HuH-7.5 (cell line): ENCODE data around the gene NFE2L3.
"Not testable (repeated sequence)": the region's sequence is repeated elsewhere in the genome, so short reads cannot be mapped to it uniquely, and the experiment has no call there.

ENCODE experiments used
- DNase-seq: peaks from one replicate; pipeline ENCODE4 v3.0.0; 2011; ENCODE audit warnings: low spot score

The NFE2L3 gene

DNA sequence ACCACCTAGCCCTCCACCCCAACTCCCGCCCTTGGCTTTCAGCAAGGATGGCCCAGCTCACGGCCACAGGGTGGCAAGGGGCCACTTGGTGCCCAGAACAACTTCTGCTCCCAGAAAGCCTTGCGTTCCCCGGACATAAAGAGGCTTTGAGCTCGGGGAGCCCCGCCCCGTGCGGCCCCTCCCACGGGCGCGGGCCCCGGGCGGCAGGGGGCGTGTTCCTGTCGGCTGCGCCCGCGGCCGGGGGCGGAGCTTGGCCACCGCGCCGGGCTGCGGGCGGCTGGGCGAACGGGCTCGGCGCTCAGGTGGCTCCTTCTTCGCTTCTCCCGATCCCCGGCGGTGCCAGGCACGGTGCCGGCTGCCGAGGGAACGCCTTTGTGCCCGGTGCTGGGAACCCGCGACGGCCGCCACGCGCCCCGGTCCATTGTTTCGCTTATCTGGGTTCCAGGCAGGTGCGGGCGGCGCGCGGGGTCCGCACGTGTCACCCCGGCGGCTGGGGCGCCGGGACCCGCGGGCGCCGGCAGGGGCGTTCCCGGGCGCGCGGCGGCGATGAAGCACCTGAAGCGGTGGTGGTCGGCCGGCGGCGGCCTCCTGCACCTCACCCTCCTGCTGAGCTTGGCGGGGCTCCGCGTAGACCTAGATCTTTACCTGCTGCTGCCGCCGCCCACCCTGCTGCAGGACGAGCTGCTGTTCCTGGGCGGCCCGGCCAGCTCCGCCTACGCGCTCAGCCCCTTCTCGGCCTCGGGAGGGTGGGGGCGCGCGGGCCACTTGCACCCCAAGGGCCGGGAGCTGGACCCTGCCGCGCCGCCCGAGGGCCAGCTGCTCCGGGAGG, at the start of gene NFE2L3:
TSS of gene NFE2L3 (plus strand) at position 246 of the 829 bp plus-strand sequence. CDS start at position 547, 301 bp downstream.
- DNase-seq: peak; percentile 83

DNA sequence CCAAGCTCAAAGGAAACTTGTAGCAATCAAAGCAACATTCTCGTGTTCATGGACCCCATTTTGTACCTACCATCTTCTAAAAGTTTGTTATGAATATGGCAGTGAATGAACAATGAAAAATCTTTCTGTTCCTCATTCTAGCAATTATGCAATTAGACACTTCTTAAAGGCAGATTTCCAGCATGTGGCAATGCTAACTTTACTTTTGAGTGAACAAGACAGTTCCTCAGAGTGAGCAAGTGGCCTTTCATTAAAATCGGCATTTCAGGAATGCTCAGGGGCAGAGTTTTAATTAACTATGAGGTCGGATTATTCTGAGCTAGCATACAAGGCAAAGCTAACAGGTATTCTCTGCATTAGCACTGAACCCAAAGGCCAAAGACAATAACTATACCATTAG, 48.4 kb upstream of the NFE2L3 start:
- no peak for DNase-seq

DNA sequence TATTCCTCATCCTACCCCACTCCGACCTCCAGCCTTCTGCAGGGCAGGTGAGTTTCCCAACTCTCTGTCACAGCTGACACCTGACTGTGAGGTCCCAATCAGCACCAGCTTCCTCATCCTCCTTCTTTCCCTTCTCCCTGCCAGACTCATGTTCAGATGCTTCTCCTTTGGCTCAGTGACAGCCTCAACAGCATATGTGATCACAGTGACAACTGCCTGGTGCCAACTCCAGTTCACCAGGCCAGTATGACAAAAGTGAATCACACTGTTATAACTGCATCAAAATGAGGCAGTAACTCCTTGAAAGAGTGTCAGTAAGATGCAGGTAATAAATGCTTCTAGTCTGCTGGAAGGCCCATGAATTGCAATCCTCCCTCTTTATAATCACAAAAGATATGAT, 46.8 kb upstream of the NFE2L3 start:
- DNase-seq: no peak

DNA sequence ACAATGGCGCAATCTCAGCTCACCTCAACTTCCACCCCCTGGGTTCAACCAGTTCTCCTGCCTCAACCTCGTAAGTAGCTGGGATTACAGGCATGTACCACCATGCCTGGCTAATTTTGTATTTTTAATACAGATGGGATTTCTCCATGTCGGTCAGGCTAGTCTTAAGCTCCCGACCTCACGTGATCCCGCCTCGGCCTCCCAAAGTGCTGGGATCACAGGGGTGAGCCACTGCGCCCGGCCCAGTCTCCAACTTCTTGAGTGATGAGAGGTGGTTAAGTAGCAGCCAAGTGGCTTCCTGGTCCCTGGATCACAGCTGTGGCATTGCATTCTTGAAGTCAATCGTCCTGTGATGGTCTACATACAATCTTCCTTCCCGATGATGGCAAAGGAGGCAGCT, 46.1 kb upstream of the NFE2L3 start:
- DNase-seq: no peak

DNA sequence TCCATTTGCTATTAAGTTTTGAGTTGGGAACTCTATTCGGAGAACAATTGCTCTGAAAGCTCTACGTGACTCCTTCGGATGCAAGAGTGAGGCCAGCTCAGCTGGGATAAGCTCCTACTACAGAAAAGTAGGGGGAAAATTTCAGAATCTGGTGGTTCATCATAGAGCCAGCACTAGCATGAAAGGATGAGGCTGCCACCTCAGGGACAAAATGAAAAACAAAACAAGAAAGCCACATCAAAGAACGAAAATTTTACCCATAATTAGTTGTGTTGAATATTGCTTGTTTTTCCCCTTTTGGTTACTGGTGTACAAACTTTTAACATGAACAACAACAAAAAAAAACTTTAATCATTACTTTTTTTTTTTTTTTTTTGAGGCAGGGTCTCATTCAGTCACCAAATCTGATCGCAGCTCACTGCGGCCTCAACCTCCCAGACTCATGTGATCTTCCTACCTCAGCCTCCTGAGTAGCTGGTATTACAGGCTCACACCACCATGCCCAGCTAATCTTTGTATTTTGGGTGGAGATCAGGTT, 39.7 kb upstream of the NFE2L3 start:
- no peak for DNase-seq

GRCh38 chr7:26115650-26116049, 36.3 kb upstream of the NFE2L3 start:
- DNase-seq: no peak

DNA sequence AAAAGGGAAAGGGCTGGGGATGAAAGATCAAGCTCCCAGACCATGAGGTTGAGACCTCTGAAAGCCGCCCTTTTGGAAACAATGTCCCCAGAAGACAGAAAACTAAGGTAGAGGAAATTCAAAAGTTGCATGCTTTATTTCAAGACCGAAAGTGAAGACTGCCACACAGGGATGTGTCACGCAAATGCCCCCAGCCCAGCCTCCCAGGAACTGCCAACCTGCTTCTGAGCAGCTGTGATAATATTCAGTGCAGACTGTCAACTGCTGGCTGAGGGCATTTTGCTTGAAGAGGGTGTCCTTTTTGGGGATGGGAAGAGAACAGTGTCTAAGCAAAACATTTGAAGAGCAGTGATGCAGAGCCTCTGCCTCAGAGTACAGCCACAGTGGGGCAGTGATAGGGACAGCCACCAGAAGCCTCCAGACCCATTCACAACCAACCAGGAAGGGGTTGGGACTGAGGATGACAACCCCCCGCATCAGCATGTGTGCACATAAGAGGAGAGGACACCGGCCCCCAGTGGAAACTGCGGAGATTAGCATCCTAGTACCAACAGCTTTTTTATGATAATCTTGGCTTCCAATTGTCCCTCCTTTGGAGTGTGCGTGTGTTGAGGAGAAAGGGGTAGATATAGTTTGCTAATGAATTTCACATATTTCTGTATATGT, 34.7 kb upstream of the NFE2L3 start:
- DNase-seq: no peak

DNA sequence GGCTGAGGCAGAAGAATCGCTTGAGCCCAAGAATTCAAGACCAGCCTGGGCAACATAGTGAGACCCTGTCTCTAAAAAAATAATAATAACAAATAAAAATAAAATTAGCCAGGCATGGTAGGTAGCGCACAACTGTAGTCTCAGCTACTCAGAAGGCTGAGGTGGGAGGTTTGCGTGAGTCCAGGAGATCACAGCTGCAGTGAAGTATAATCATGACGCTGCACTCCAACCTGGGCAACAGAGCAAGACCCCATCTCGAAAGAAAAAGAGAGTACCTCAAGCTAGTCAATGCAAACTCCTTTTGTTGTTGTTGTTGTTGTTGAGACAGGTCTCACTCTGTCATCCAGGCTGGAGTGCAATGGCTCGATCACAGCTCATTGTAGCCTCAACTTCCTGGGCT, 34.0 kb upstream of the NFE2L3 start:
- DNase-seq: no peak

- no peak for DNase-seq
Observed at GRCh38 chr7:26122745-26123144, 29.3 kb upstream of the NFE2L3 start.

- DNase-seq: not testable (repeated sequence)
Observed at GRCh38 chr7:26124775-26125174, 27.2 kb upstream of the NFE2L3 start.

DNA sequence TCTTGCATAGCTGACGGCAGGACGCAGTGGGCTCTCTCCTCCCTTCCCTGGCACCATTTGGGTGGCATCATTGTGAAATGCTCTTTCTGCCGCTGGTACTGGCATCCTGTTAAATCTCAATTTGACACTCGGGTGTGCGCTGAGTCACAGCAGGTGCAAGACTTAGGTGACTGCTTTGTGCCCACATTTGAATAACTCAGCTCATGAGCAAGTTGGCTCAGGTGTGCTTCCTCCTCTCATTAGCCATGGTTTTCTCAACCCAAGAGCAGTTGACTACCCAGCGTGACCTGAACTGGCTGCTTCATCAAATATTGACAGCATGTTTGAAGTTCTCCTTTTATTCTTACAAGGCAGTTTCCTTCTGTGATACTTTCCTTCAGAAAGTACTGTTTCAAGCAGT, 24.6 kb upstream of the NFE2L3 start:
- DNase-seq: no peak

DNA sequence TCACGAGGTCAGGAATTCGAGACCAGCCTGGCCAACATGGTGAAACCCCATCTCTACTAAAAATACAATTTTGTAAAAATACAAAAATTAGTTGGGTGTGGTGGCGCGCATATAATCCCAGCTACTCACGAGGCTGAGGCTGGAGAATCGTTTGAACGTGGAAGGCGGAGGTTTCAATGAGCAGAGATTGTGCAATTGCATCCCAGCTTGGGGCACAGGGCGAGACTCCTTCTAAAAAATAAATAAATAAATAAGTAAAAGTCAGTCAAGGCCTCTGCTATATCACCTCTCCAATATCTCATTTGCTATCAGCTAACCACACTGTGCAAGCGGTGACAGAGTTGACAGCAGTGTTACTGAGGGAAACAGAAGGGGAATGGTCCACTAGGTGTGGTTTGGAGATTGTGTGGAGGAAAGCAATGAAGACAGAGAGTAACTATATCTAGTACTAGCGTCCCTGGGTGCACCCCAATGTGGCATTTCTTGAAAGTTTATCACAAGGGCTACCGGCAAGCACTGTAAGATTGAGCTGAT, 20.9 kb upstream of the NFE2L3 start:
- no peak for DNase-seq

DNA sequence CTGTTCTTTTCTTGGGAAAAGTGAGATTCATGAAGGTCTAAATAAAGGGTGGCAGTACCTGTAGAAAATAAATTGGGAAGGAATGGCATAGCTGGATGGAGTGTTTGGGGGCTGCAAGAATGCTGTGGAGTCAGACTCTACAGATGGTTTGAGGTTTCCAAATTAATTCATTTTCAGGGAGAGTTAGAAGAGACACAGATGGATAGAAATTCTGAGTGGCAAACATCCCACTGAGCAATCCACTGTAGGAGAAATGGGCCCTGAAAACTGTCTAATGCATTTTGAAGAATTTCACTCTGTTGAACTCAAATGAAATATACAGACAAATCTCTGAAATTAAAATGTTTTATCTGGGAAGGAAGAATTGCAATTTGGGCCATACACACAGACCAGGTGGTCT, 16.9 kb upstream of the NFE2L3 start:
- no peak for DNase-seq

- DNase-seq: no peak
Observed at GRCh38 chr7:26135551-26135950, 16.4 kb upstream of the NFE2L3 start.

DNA sequence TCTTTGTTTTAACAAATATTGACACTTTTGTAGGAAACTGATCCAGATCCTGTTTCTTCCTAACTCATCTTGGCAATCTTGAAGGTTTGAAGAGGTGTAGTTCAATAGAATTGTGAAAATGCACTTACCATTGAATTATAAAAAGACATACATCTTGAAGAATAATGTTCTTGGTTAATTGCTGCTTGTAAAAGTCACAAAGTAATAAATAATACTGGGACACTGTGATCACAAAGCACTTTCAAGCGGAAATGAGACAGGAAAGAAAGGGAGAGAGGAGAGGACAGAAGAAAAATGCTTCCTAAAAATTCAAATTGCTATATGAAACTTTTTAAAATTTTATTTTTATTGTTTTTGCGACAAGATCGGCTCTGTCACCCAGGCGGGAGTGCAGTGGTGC, 15.2 kb upstream of the NFE2L3 start:
- DNase-seq: no peak

DNA sequence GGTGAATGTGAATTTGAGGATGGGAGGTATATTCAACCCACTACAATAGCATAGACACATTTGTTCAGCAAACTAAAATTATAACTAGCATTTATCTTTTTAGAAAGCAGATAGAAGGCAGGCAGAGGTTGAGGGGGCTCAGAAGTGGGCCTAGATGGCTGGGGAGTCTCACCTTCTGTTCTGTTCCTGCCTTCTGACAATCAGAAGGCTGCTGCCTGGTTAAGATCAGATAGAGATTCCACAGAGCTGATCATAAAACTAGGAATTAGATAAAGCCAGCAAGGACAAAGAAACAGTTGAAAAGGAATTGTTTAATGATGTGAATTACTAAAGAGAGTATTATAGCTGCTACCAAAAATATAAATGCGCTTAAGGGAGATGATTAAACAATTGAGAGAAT, 11.6 kb upstream of the NFE2L3 start:
- DNase-seq: no peak

DNA sequence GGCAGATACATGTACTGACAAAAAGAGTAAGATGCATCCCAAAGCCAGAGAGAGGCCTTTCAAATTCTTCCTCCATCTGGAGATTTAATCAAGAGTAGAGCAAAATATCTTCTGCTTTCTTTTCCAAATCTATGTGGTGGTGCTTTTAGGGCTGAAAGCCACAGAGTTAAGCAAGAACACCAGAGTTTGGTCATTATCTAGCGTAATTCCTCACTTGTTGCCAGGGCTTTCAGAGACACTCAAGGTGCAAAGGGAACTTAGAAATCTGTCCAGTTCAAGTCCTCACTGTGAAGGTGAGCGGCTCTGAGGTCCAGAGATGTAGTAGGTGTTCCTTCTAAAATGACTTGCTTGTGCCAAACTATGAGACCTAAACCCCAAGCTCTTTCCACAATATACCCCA, 10.9 kb upstream of the NFE2L3 start:
- no peak for DNase-seq

DNA sequence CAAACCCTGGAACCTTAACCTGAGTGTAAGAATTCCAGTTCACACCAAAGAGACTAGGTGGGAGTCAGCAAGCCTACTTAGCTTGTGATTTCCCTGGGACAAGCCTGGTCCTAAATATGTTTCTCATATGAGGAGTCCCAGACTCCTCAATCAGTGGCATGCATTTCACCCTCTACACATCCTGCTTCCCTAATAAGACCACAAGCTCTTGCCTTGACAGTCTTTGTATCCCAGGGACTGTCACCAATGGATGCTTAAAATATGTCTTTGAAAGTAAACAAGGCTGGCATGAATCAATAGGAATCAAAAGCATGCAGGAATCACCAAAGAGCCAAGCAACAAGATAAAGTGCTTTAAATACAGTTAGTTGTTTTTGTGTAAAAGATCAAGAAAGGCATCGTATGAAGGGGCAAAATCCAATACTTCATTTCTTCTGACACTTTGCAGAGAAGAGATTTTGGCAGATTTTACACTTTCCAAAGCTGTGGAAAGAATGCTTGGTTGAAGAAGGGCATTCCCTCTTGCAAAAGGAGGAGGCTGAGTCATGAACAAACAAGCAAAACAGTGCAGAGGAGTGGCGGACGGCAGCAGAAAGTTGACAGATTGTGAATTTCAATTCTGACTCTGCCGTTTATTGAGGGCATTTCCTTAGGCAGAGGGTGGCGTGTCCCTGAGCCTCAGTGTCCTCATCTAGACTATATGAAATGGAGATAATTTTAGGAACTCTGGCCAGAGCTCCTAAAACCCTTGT, 8.5 kb upstream of the NFE2L3 start:
- no peak for DNase-seq

- no peak for DNase-seq
Observed at GRCh38 chr7:26144184-26145080, 7.6 kb upstream of the NFE2L3 start.

GRCh38 chr7:26145238-26145637, 6.8 kb upstream of the NFE2L3 start:
- DNase-seq: no peak

DNA sequence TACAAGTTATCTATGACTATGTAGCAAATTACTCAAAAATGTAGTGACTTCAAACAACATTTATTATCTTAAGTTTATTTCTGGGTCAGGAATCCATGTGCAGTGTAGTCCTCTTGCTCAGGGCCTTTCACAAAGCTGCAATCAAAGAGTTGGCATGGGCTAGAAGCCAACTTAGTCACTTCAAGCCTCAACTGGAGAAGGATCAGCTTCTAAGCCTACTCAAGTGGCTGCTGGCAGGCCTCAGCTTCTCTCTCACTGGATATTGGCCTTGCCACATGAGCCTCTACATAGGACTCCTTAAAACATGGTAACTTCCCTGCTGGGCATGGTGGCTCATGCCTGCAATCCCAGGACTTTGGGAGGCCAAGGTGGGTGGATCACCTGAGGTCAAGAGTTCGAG, 5.0 kb upstream of the NFE2L3 start:
- no peak for DNase-seq
